ENCODE results near the gene DOCK1. TPM values are rescaled to one million over a fixed set of nuclear protein-coding genes. Genes with fewer than 3 reads are reported as not detected.

DOCK1 gene
- total RNA-seq, 2 donors from 2014 or later = 41.2 to 56.0 TPM

DNA sequence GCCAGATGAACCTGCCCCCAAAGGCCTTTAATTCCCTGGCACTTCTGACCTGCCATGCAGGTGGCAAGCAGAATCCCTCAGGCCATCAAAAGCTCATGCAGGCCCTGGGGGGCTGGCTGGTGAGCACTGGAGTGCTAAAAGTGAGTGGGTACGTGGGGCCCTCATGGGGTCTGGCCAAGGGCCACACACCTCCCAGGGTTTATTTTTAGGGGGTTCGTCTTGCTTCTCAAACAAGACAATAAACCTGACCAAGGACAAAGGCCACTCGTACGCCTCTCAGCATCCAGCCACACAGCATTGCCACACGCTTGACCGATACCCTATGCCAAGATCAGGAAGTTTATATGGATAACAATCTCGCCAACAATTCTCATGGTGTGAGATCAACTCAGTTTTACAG, 33.1 kb upstream of the DOCK1 start:
- intact Hi-C loops (cut with DNase I) = no loop called here
- TF ChIP-seq, protein P1, sequence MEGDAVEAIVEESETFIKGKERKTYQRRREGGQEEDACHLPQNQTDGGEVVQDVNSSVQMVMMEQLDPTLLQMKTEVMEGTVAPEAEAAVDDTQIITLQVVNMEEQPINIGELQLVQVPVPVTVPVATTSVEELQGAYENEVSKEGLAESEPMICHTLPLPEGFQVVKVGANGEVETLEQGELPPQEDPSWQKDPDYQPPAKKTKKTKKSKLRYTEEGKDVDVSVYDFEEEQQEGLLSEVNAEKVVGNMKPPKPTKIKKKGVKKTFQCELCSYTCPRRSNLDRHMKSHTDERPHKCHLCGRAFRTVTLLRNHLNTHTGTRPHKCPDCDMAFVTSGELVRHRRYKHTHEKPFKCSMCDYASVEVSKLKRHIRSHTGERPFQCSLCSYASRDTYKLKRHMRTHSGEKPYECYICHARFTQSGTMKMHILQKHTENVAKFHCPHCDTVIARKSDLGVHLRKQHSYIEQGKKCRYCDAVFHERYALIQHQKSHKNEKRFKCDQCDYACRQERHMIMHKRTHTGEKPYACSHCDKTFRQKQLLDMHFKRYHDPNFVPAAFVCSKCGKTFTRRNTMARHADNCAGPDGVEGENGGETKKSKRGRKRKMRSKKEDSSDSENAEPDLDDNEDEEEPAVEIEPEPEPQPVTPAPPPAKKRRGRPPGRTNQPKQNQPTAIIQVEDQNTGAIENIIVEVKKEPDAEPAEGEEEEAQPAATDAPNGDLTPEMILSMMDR (IDR thresholded peaks at IDR 0.05) = no peak
- Histone ChIP-seq H3K4me3 (no peak overlapping the region), H3K36me3 (no peaks in the 10 kb centered on the region), H3K4me1 (replicated peaks) (no peaks in the 10 kb centered on the region), H3K27me3 (replicated peaks; ENCODE audit: insufficient read depth) (no peaks in the 10 kb centered on the region), H3K27ac (no peak overlapping the region), H3K9me3 (no peaks in the 10 kb centered on the region)
- 78% methylated on average over 7 of the region's 7 CpGs for WGBS
- no peak for DNase-seq (ENCODE audit: low spot score)

DNA sequence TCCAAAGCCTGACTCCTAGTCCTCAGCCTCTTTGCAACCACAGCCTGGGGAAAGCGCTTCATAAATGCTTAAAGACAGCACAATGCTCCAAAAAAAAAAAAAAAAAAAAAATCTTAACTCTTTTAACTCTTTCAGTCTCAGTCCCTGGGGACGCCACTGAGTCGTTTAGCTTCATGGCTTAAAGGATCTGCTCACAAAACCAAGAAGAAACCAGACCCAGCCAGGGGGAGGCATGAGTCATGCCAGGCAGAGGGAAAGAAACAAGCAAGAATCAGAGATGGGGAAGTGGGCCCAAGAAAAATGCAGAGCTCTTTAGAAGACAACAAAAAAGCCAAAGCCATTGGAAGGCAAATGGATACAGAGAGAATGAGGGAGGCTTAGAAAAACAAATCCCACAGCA, 32.5 kb upstream of the DOCK1 start:
- H3K36me3 ChIP-seq = no peaks in the 10 kb centered on the region
- H3K27ac ChIP-seq = no peak overlapping the region
- TF ChIP-seq POLR2A (IDR thresholded peaks at IDR 0.05) = no peak
- TF ChIP-seq, protein P1 (IDR thresholded peaks at IDR 0.05) = no peak
- TF ChIP-seq POLR2AphosphoS5 (IDR thresholded peaks at IDR 0.05) = no peak
- no peak for DNase-seq (ENCODE audit: low spot score)
- no peaks in the 10 kb centered on the region for H3K27me3 ChIP-seq (replicated peaks; ENCODE audit: insufficient read depth)
- no peaks in the 10 kb centered on the region for H3K4me1 ChIP-seq (replicated peaks)
- intact Hi-C loops (cut with DNase I) = no loop called here
- WGBS = 75% methylated on average over 3 of the region's 3 CpGs
- H3K4me3 ChIP-seq = no peak overlapping the region
- no peaks in the 10 kb centered on the region for H3K9me3 ChIP-seq

DNA sequence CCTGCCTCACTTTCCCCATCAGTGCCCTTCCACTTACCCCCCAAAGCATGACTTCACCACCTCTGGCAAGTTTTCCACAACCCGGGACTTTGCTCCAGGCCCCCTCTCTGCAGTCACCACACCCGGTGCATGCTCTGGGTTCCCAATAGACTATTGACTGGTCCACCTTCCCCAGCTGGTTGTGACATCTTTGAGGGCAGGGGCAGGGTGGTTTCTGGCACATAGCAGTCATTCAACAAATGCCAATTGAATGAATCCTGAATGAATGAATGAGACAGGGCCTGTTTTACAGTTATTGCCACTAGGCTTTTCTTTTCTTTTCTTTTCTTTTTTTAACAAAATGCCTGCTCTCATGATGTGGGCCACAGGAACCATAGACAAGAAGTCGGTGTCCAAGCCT, 28.8 kb upstream of the DOCK1 start:
- no peak for TF ChIP-seq POLR2AphosphoS5 (IDR thresholded peaks at IDR 0.05)
- TF ChIP-seq, protein P1 (IDR thresholded peaks at IDR 0.05) = no peak
- TF ChIP-seq POLR2A (IDR thresholded peaks at IDR 0.05) = no peak
- 90% methylated on average over 3 of the region's 3 CpGs for WGBS
- Histone ChIP-seq H3K27me3 (replicated peaks; ENCODE audit: insufficient read depth) (no peaks in the 10 kb centered on the region), H3K36me3 (no peaks in the 10 kb centered on the region), H3K4me3 (no peak overlapping the region), H3K9me3 (no peaks in the 10 kb centered on the region), H3K27ac (no peak overlapping the region), H3K4me1 (replicated peaks) (no peaks in the 10 kb centered on the region)
- intact Hi-C loops (cut with DNase I) = no loop called here
- no peak for DNase-seq (ENCODE audit: low spot score)

DNA sequence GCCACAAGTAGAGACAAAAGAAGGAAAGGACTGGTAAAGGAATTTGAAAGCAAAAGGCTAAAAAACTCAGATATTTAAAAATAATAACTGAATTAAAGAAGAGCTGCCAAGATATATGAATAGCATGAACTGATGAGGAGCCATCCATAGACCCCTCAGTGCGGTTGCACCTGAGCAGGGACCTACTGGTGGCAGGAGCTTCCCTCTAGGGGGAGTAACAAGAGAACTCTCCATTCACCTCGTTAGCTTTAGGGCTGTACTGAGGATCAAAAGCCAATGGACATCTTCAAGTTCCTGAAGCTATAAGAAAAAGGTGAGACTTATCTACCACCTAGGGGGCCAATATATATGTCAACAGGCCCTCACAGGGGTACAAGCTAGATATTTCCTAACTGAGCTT, 27.8 kb upstream of the DOCK1 start:
- Histone ChIP-seq H3K36me3 (no peaks in the 10 kb centered on the region), H3K27ac (no peak overlapping the region), H3K4me1 (replicated peaks) (no peaks in the 10 kb centered on the region), H3K27me3 (replicated peaks; ENCODE audit: insufficient read depth) (no peaks in the 10 kb centered on the region), H3K4me3 (no peak overlapping the region), H3K9me3 (no peaks in the 10 kb centered on the region)
- intact Hi-C loops (cut with DNase I) = no loop called here
- WGBS = 60% methylated on average over 2 of the region's 2 CpGs
- TF ChIP-seq POLR2A (IDR thresholded peaks at IDR 0.05) = no peak
- TF ChIP-seq, protein P1 (IDR thresholded peaks at IDR 0.05) = no peak
- TF ChIP-seq POLR2AphosphoS5 (IDR thresholded peaks at IDR 0.05) = no peak
- DNase-seq (ENCODE audit: low spot score) = no peak

DNA sequence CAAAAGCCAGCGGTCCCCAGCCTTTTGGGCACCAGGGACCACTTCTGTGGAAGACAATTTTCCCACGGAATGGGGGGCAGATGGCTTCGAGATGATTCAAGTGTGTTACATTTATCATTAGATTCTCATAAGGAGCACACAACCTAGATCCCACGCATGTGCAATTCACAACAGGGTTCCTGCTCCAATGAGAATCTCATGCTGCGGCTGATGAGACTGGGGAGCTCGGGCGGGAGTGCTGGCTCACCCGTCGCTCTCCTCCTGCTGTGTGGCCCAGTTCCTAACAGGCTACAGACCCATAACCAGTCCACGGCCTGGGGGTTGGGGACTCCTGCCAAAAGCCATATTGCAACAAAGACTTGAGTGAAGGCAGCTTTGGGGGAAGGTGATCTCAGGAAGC, 26.6 kb upstream of the DOCK1 start:
- Histone ChIP-seq H3K9me3 (no peaks in the 10 kb centered on the region), H3K4me1 (replicated peaks) (no peaks in the 10 kb centered on the region), H3K4me3 (no peak overlapping the region), H3K27ac (no peak overlapping the region), H3K27me3 (replicated peaks; ENCODE audit: insufficient read depth) (no peaks in the 10 kb centered on the region), H3K36me3 (no peaks in the 10 kb centered on the region)
- no peak for TF ChIP-seq POLR2A (IDR thresholded peaks at IDR 0.05)
- TF ChIP-seq POLR2AphosphoS5 (IDR thresholded peaks at IDR 0.05) = no peak
- TF ChIP-seq, protein P1 (IDR thresholded peaks at IDR 0.05) = no peak
- intact Hi-C loops (cut with DNase I) = no loop called here
- WGBS = 93% methylated on average over 10 of the region's 10 CpGs
- no peak for DNase-seq (ENCODE audit: low spot score)
